DOHH2 (cell line): ENCODE measurements around the gene CLDN18.

ENCODE experiments used
- H3F3A ChIP-seq: fragments of 200-600 bp; sonication (generic), shearing (Covaris generic); 2 replicates; pipeline ENCODE4 v1.6.0; 2016; ENCODE audit warnings: antibody characterized with exemption, mild to moderate bottlenecking; ENCODE audit not compliant: control insufficient read depth, insufficient read depth
- H3K27ac ChIP-seq: fragments of 200-600 bp; sonication (generic); 2 replicates; pipeline ENCODE4 v1.5.1; 2014; ENCODE audit warnings: low read depth, mild to moderate bottlenecking, low read length, moderate library complexity
- H3K27me3 ChIP-seq: fragments of 200-600 bp; sonication (generic); 2 replicates; pipeline ENCODE4 v1.6.1; 2014; ENCODE audit warnings: mild to moderate bottlenecking, low read length, mixed read lengths; ENCODE audit not compliant: control insufficient read depth
- H3K36me3 ChIP-seq: fragments of 200-600 bp; sonication (generic); 2 replicates; pipeline ENCODE4 v1.6.1; 2014; ENCODE audit warnings: mild to moderate bottlenecking, low read length, moderate library complexity, mixed read lengths; ENCODE audit not compliant: control insufficient read depth
- H3K4me1 ChIP-seq: fragments of 200-600 bp; sonication (generic); 2 replicates; pipeline ENCODE4 v1.6.1; 2014; ENCODE audit warnings: mild to moderate bottlenecking, low read length, mixed read lengths; ENCODE audit not compliant: control insufficient read depth
- H3K4me2 ChIP-seq: fragments of 200-600 bp; sonication (generic); 2 replicates; pipeline ENCODE4 v1.6.0; 2014; ENCODE audit warnings: mild to moderate bottlenecking, low read length, moderate library complexity
- H3K4me3 ChIP-seq: fragments of 200-600 bp; sonication (generic); 2 replicates; pipeline ENCODE4 v1.5.1; 2014; ENCODE audit warnings: mild to moderate bottlenecking, low read length, mixed read lengths
- H3K79me2 ChIP-seq: fragments of 200-600 bp; sonication (generic); 2 replicates; pipeline ENCODE4 v1.6.1; 2014; ENCODE audit warnings: mild to moderate bottlenecking, low read length, mixed read lengths; ENCODE audit not compliant: control insufficient read depth
- H3K9me2 ChIP-seq: fragments of 200-600 bp; sonication (generic); replicated peaks from 2 replicates; pipeline ENCODE4 v1.6.1; 2014; ENCODE audit warnings: mild to moderate bottlenecking, low read length, mixed read lengths; ENCODE audit not compliant: control insufficient read depth
- H3K9me3 ChIP-seq: fragments of 200-600 bp; sonication (generic); 2 replicates; pipeline ENCODE4 v1.6.1; 2014; ENCODE audit warnings: antibody characterized with exemption, low read length, mixed read lengths; ENCODE audit not compliant: control insufficient read depth, insufficient read depth
- H4K20me1 ChIP-seq: fragments of 200-600 bp; sonication (generic); 2 replicates; pipeline ENCODE4 v1.6.0; 2014; ENCODE audit warnings: low read depth, mild to moderate bottlenecking, antibody characterized with exemption, low read length, moderate library complexity; ENCODE audit not compliant: control insufficient read depth, insufficient read depth
- EZH2phosphoT487 ChIP-seq: fragments of 200-600 bp; sonication (generic); IDR thresholded peaks from 2 replicates; pipeline ENCODE4 v1.6.1; 2017; ENCODE audit warnings: borderline replicate concordance, mild to moderate bottlenecking, antibody characterized with exemption, low read length, moderate library complexity, mixed read lengths
- TF ChIP-seq, protein P1 (sequence below): fragments of 200-600 bp; sonication (generic); IDR thresholded peaks from one replicate; pipeline ENCODE4 v1.5.1; 2014; ENCODE audit warnings: antibody characterized with exemption, mild to moderate bottlenecking, low read depth, low read length; ENCODE audit not compliant: poor library complexity, severe bottlenecking

The CLDN18 gene

DNA sequence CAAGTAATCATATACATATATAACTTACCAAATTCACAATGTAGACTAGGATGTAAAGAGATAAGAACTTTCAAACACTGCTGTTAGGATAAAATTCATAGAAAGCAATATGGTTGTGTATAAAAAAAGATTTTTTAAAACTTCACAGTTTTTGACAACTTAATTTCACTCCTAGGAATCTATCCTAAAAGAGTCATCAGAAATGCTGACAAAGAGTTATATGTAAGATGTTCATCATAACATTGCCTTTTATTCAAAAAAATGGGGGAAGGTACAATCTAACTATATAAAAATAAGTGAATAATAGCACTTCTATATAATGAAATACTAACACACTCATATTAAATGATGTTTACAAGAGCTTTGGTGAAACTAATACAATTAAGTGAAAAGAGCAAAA, 4.3 kb upstream of the CLDN18 start:
- Histone ChIP-seq H3K79me2 (no peaks in the 10 kb centered on the region), H3K36me3 (no peaks in the 10 kb centered on the region), H3F3A (no peaks in the 10 kb centered on the region), H3K27ac (no peak overlapping the region), H3K27me3 (no peaks in the 10 kb centered on the region), H4K20me1 (no peaks in the 10 kb centered on the region), H3K4me2 (no peak overlapping the region), H3K9me3 (no peaks in the 10 kb centered on the region), H3K4me3 (no peak overlapping the region), H3K9me2 (no peaks in the 10 kb centered on the region), H3K4me1 (no peaks in the 10 kb centered on the region)
- TF ChIP-seq EZH2phosphoT487 = no peak
- TF ChIP-seq, protein P1, sequence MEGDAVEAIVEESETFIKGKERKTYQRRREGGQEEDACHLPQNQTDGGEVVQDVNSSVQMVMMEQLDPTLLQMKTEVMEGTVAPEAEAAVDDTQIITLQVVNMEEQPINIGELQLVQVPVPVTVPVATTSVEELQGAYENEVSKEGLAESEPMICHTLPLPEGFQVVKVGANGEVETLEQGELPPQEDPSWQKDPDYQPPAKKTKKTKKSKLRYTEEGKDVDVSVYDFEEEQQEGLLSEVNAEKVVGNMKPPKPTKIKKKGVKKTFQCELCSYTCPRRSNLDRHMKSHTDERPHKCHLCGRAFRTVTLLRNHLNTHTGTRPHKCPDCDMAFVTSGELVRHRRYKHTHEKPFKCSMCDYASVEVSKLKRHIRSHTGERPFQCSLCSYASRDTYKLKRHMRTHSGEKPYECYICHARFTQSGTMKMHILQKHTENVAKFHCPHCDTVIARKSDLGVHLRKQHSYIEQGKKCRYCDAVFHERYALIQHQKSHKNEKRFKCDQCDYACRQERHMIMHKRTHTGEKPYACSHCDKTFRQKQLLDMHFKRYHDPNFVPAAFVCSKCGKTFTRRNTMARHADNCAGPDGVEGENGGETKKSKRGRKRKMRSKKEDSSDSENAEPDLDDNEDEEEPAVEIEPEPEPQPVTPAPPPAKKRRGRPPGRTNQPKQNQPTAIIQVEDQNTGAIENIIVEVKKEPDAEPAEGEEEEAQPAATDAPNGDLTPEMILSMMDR = no peak

DNA sequence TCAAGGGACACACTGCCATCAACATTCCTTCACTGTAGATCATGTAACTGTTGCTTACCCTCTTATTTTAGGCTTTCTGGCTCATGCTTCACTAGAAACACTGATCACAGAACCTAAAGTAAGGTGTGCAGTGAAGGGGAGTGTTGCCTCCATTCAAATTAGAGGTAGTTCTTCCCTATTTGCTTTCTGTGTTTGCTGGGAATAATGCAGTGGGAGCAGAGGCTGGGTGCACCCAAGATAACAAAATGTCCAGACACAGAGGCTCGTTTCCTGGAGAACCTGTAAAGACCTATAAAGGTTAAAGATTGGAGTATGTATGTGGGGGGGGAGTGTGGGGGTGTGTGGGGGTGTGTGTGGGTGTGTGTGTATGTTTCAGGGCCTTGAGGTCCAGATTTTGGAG, 2.1 kb upstream of the CLDN18 start:
- H3K9me2 ChIP-seq = no peaks in the 10 kb centered on the region
- H3K79me2 ChIP-seq = no peaks in the 10 kb centered on the region
- no peak overlapping the region for H3K4me3 ChIP-seq
- H3F3A ChIP-seq = no peaks in the 10 kb centered on the region
- no peaks in the 10 kb centered on the region for H3K4me1 ChIP-seq
- no peak for TF ChIP-seq EZH2phosphoT487
- TF ChIP-seq, protein P1 = no peak
- H3K27ac ChIP-seq = no peak overlapping the region
- no peaks in the 10 kb centered on the region for H3K27me3 ChIP-seq
- H3K36me3 ChIP-seq = no peaks in the 10 kb centered on the region
- no peak overlapping the region for H3K4me2 ChIP-seq
- no peaks in the 10 kb centered on the region for H3K9me3 ChIP-seq
- no peaks in the 10 kb centered on the region for H4K20me1 ChIP-seq

DNA sequence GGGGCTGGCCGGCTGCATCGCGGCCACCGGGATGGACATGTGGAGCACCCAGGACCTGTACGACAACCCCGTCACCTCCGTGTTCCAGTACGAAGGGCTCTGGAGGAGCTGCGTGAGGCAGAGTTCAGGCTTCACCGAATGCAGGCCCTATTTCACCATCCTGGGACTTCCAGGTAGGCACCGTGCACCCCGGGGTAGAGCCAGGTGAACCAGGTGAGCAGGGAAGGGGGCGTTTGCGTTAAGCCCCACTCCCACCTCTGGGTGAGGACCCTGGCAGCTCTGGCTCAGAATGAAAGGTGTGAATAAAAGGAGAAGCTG, 267 bp downstream of the CLDN18 start:
- Histone ChIP-seq H3K27me3 (no peaks in the 10 kb centered on the region), H3K4me1 (no peaks in the 10 kb centered on the region)
- TF ChIP-seq, protein P1 = no peak
- no peak for TF ChIP-seq EZH2phosphoT487

DNA sequence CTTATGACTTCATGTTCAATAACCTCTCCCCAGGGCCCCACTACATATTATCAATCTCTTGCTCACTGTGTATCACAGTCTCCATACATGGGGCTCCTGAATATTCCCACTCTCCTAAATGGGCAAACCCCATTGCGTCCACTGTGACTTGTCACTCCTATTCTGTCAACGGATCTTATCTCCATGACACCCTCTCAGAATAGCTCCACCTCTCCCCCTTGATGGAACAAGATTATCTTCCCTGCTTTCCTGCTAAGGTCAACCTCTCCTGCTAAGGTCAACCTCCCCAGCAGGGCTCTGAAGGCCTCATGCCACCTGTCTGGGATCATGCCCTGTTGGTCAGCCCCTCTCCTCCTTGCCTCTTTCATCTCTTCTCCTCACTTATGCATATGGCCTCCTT, 1.8 kb downstream of the CLDN18 start:
- no peaks in the 10 kb centered on the region for H3K4me1 ChIP-seq
- no peaks in the 10 kb centered on the region for H3K9me2 ChIP-seq
- no peaks in the 10 kb centered on the region for H3F3A ChIP-seq
- H3K27me3 ChIP-seq = no peaks in the 10 kb centered on the region
- H3K4me2 ChIP-seq = no peak overlapping the region
- TF ChIP-seq, protein P1 = no peak
- TF ChIP-seq EZH2phosphoT487 = no peak
- H3K79me2 ChIP-seq = no peaks in the 10 kb centered on the region
- H3K9me3 ChIP-seq = no peaks in the 10 kb centered on the region
- no peaks in the 10 kb centered on the region for H3K36me3 ChIP-seq
- no peak overlapping the region for H3K27ac ChIP-seq
- no peak overlapping the region for H3K4me3 ChIP-seq
- no peaks in the 10 kb centered on the region for H4K20me1 ChIP-seq

More for the DNA sequence above, 267 bp downstream of the CLDN18 start:
- H3F3A ChIP-seq = no peaks in the 10 kb centered on the region
- H3K79me2 ChIP-seq = no peaks in the 10 kb centered on the region
- H3K9me2 ChIP-seq = no peaks in the 10 kb centered on the region
- no peak overlapping the region for H3K4me3 ChIP-seq
- no peaks in the 10 kb centered on the region for H4K20me1 ChIP-seq
- H3K9me3 ChIP-seq = no peaks in the 10 kb centered on the region
- no peaks in the 10 kb centered on the region for H3K36me3 ChIP-seq
- no peak overlapping the region for H3K27ac ChIP-seq
- no peak overlapping the region for H3K4me2 ChIP-seq
